IMR-90 (cell line): ENCODE data around the gene TRIP11. TPM values are rescaled to one million over a fixed set of nuclear protein-coding genes. Genes with fewer than 3 reads are reported as not detected.

Experiments
- ATAC-seq: fragments of 200-7000 bp; cut with Tn5 transposase; 2 replicates; pipeline ENCODE4 v1.9.1; 2020; ENCODE audit warnings: low read depth, mild to moderate bottlenecking, moderate library complexity
- BruUV-seq: library from RNA; stranded (reverse); fragments of 400-500 nt; replicated peaks from 2 replicates; lab custom pipeline; 2021; lab: Mats Ljungman, UMichigan
- CTCF ChIA-PET: fragments of 300-600 bp; formaldehyde crosslinking; extraction: SDS; loops from one replicate; lab custom pipeline; 2021; ENCODE audit warnings: antibody characterized with exemption; lab: Yijun Ruan, JAX
- POLR2A ChIA-PET: fragments of 300-600 bp; sonication (Branson Sonifier 250); formaldehyde crosslinking; loops from one replicate; lab custom pipeline; 2022; ENCODE audit warnings: antibody characterized with exemption; ENCODE audit not compliant: unreplicated experiment; lab: Charles Lee
- DNase-seq: peaks from one replicate; pipeline ENCODE4 v3.0.0; 2013
- H2AFZ ChIP-seq: replicated peaks from 2 replicates; pipeline ENCODE3; 2013; ENCODE audit warnings: low read length, mild to moderate bottlenecking; ENCODE audit not compliant: poor library complexity
- H2AK5ac ChIP-seq: 2 replicates; pipeline ENCODE4 v1.6.1; 2013; ENCODE audit warnings: low read depth, low read length, inconsistent platforms
- H2AK9ac ChIP-seq: replicated peaks from 2 replicates; pipeline ENCODE3; 2013; ENCODE audit warnings: mild to moderate bottlenecking, low read depth, low read length, moderate library complexity; ENCODE audit not compliant: poor library complexity
- H2BK120ac ChIP-seq: 2 replicates; pipeline ENCODE4 v1.6.1; 2013; ENCODE audit warnings: low read depth, low read length, inconsistent platforms
- H2BK15ac ChIP-seq: 3 replicates; pipeline ENCODE4 v1.6.1; 2013; ENCODE audit warnings: low read depth, low read length, inconsistent platforms
- H2BK20ac ChIP-seq: 2 replicates; pipeline ENCODE4 v1.6.1; 2013; ENCODE audit warnings: low read depth, mild to moderate bottlenecking, inconsistent platforms, low read length, moderate library complexity
- H2BK5ac ChIP-seq: 2 replicates; pipeline ENCODE4 v1.6.1; 2013; ENCODE audit warnings: mild to moderate bottlenecking, low read depth, low read length, inconsistent platforms; ENCODE audit not compliant: poor library complexity, severe bottlenecking
- H3K14ac ChIP-seq: replicated peaks from 2 replicates; pipeline ENCODE4 v1.6.1; 2013; ENCODE audit warnings: low read depth, low read length, inconsistent platforms
- H3K18ac ChIP-seq: 2 replicates; pipeline ENCODE4 v1.6.1; 2013; ENCODE audit warnings: low read depth, low read length, control low read depth
- H3K23ac ChIP-seq: 2 replicates; pipeline ENCODE4 v1.6.1; 2013; ENCODE audit warnings: low read depth, low read length, inconsistent platforms
- H3K27ac ChIP-seq: 2 replicates; pipeline ENCODE4 v1.5.1; 2013; ENCODE audit warnings: mild to moderate bottlenecking, control low read depth, low read length; ENCODE audit not compliant: insufficient read depth
- H3K27me3 ChIP-seq: 2 replicates; pipeline ENCODE4 v1.6.1; 2013; ENCODE audit warnings: low read length; ENCODE audit not compliant: control insufficient read depth, insufficient read depth
- H3K36me3 ChIP-seq: 2 replicates; pipeline ENCODE4 v1.6.1; 2013; ENCODE audit warnings: low read length, mixed read lengths; ENCODE audit not compliant: control insufficient read depth, insufficient read depth
- H3K4ac ChIP-seq: 2 replicates; pipeline ENCODE4 v1.6.1; 2013; ENCODE audit warnings: low read depth, low read length, inconsistent platforms
- H3K4me1 ChIP-seq: 2 replicates; pipeline ENCODE4 v1.6.1; 2013; ENCODE audit warnings: low read length, mixed read lengths; ENCODE audit not compliant: control insufficient read depth, insufficient read depth
- H3K4me2 ChIP-seq: 2 replicates; pipeline ENCODE4 v1.6.1; 2013; ENCODE audit warnings: low read depth, mild to moderate bottlenecking, control low read depth, low read length, moderate library complexity
- H3K4me3 ChIP-seq: 2 replicates; pipeline ENCODE4 v1.5.1; 2013; ENCODE audit warnings: low read depth, mild to moderate bottlenecking, control low read depth, low read length, moderate library complexity; ENCODE audit not compliant: insufficient read depth
- H3K56ac ChIP-seq: 2 replicates; pipeline ENCODE4 v1.6.1; 2013; ENCODE audit warnings: low read length, inconsistent platforms; ENCODE audit not compliant: insufficient read depth; ENCODE audit errors: extremely low read depth
- H3K79me1 ChIP-seq, 2 experiments: 2 replicates each; pipeline ENCODE4 v1.6.1; 2013; ENCODE audit warnings: low read length in 2 of 2, inconsistent platforms in 1 of 2, low read depth in 1 of 2
- H3K9ac ChIP-seq: 2 replicates; pipeline ENCODE4 v1.6.1; 2013; ENCODE audit warnings: low read depth, low read length, control low read depth
- H3K9me1 ChIP-seq: 2 replicates; pipeline ENCODE4 v1.6.1; 2013; ENCODE audit warnings: low read length, inconsistent platforms; ENCODE audit not compliant: insufficient read depth
- H3K9me3 ChIP-seq: 2 replicates; pipeline ENCODE4 v1.6.1; 2013; ENCODE audit warnings: low read length; ENCODE audit not compliant: control insufficient read depth, insufficient read depth
- H4K20me1 ChIP-seq: 2 replicates; pipeline ENCODE4 v1.6.1; 2013; ENCODE audit warnings: low read length, inconsistent platforms; ENCODE audit not compliant: insufficient read depth
- H4K5ac ChIP-seq: 2 replicates; pipeline ENCODE4 v1.6.1; 2013; ENCODE audit warnings: mild to moderate bottlenecking, low read depth, low read length, control low read depth
- H4K8ac ChIP-seq, 2 experiments: 2 replicates each; pipeline ENCODE4 v1.6.1; 2013; ENCODE audit warnings: low read depth in 2 of 2, low read length in 2 of 2, control low read depth in 1 of 2, inconsistent platforms in 1 of 2
- H4K91ac ChIP-seq: 2 replicates; pipeline ENCODE4 v1.6.1; 2013; ENCODE audit warnings: low read depth, low read length, inconsistent platforms; ENCODE audit not compliant: insufficient read depth
- CEBPB ChIP-seq: IDR thresholded peaks from 2 replicates; pipeline ENCODE4 v1.6.1; 2012; ENCODE audit warnings: low read depth, low read length, improper control_type of control experiment
- ELK1 ChIP-seq: fragments of 150-350 bp; IDR thresholded peaks from 2 replicates; pipeline ENCODE4 v1.6.1; 2016; ENCODE audit warnings: low read depth, mild to moderate bottlenecking, low read length, moderate library complexity, borderline replicate concordance
- MXI1 ChIP-seq: IDR thresholded peaks from 2 replicates; pipeline ENCODE4 v1.6.1; 2012; ENCODE audit warnings: low read depth, mild to moderate bottlenecking, low read length, moderate library complexity, borderline replicate concordance
- WGBS, 2 experiments: methylation state at CpG; one replicate each; pipeline versions ENCODE4 v1.1.5 to v1.1.7; 2013; ENCODE audit warnings: missing lambda C conversion rate in 2 of 2; ENCODE audit not compliant: insufficient read length in 1 of 2; ENCODE audit errors: extremely low coverage in 2 of 2; 5-methylcytosine and 5-hydroxymethylcytosine counted together
- dilution Hi-C: fragments of 300-500 bp; cut with HindIII; formaldehyde crosslinking; loops from one replicate; pipeline ENCODE4 v1.14.3; 2018; ENCODE audit warnings: low sequenced_read_pairs; ENCODE audit not compliant: unreplicated experiment
- in situ Hi-C: fragments of 300-500 bp; cut with MboI; formaldehyde crosslinking; loops from 3 replicates; pipeline ENCODE4 v1.14.3; 2019; ENCODE audit warnings: low sequenced_read_pairs, inconsistent platforms, mixed read lengths
- intact Hi-C: fragments of 100-400 bp; cut with micrococcal nuclease; formaldehyde crosslinking; loops from 2 replicates; pipeline ENCODE4 v1.10.0; 2022
- polyA plus RNA-seq, 3 experiments: library from polyadenylated mRNA; depleted of rRNA; stranded (reverse); fragments of >200 nt; gene quantifications; 2 replicates each; pipeline ENCODE4 v1.2.3, GENCODE V29; 2012; ENCODE audit warnings: low replicate concordance in 1 of 3
- total RNA-seq: library from RNA; depleted of rRNA; stranded (reverse); fragments of >200 nt; gene quantifications from 2 replicates; pipeline ENCODE4 v1.2.3, GENCODE V29; 2012
- TF ChIP-seq, protein P1 (sequence below): fragments of 150-350 bp; IDR thresholded peaks from 2 replicates; pipeline ENCODE4 v1.6.1; 2017; ENCODE audit warnings: mild to moderate bottlenecking, antibody characterized with exemption, low read length, low read depth

TRIP11 gene
- total and polyA plus RNA-seq, 2 of the 4 experiments (the other 2 are of a cell fraction): 6.8 to 83.5 TPM

DNA sequence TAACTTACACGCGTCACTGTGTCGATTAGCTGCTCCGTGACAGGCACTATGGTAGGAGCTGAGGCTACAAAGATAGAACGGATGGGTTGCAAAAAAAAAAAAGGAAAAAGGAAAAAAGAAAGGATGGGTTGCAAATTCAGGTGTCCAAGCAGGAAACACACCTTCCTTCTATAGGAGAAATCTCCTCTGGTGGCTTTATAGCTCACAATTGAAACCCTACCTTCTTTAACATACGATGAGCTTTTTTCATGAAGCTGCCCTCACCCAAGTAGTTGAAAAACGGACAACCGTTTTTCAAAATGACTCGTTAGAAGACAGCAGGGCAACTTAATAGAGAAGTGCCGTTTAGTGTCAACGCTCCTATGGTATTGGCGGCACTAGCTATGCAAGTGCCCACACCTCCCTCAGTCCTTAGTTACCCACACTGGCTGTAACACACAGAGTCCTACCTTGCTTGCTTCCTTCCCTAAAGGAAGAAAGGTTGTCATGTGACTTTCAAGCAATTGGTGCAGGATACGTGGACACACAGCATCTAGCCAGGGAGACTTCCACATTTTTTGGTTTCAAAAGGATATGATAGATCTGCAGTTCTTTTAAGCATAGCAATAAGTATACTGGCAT is 682 bp upstream of the TRIP11 start:
- H4K20me1 ChIP-seq: peaks cover 19% of the 10 kb centered on the region
- ChIA-PET CTCF (interaction anchor here (0.6 to 0.8 kb wide), 2 partner anchors 44 to 432 kb away, joined by 3 read pairs; no protein-coding TSS in a partner anchor), POLR2A (interaction anchor here (0.5 to 0.6 kb wide), 2 partner anchors 23 to 52 kb away, joined by 5 to 6 read pairs; no protein-coding TSS in a partner anchor)
- H3K23ac ChIP-seq: peak overlapping the region; percentile 91
- H3K4me3 ChIP-seq: peak overlapping the region; percentile 72
- in situ Hi-C loops: no loop called here
- H3K4me1 ChIP-seq: peaks cover 7% of the 10 kb centered on the region
- peak overlapping the region; percentile 81 for H2BK5ac ChIP-seq
- H4K5ac ChIP-seq: peak overlapping the region; percentile 88
- peak overlapping the region; percentile 88 to 93 for H4K8ac ChIP-seq
- H3K56ac ChIP-seq: peak overlapping the region; percentile 84
- H2BK15ac ChIP-seq: no peak overlapping the region; the same call in 2 of the 3 replicates
- H3K4me2 ChIP-seq: peak overlapping the region; percentile 98
- peak overlapping the region; percentile 95 for H2AK9ac ChIP-seq
- DNase-seq (peak; percentile 61), ATAC-seq (no peak)
- TF ChIP-seq, protein P1, sequence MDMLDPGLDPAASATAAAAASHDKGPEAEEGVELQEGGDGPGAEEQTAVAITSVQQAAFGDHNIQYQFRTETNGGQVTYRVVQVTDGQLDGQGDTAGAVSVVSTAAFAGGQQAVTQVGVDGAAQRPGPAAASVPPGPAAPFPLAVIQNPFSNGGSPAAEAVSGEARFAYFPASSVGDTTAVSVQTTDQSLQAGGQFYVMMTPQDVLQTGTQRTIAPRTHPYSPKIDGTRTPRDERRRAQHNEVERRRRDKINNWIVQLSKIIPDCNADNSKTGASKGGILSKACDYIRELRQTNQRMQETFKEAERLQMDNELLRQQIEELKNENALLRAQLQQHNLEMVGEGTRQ: peak; percentile 50
- TF ChIP-seq MXI1 (no peak), CEBPB (no peak), ELK1 (no peak)
- peak overlapping the region; percentile 50; the same call in 1 of the 2 replicates for H3K18ac ChIP-seq
- H3K27me3 ChIP-seq: no peaks in the 10 kb centered on the region
- H2AFZ ChIP-seq: peak overlapping the region; percentile 99
- no peaks in the 10 kb centered on the region for H3K9me3 ChIP-seq
- WGBS, 2 experiments: 0% methylated on average over 4 of the region's 13 CpGs; no CpG with 5 or more reads in 1 of the 2 experiments
- H3K27ac ChIP-seq: peak overlapping the region; percentile 73
- H2AK5ac ChIP-seq: peak overlapping the region; percentile 73
- H3K9me1 ChIP-seq: peaks cover 3% of the 10 kb centered on the region; the same call in 1 of the 2 replicates
- no peak overlapping the region for H2BK20ac ChIP-seq
- H4K91ac ChIP-seq: peak overlapping the region; percentile 73; the same call in 1 of the 2 replicates
- BruUV-seq: no TSS peak
- dilution Hi-C loops: no loop called here
- H3K9ac ChIP-seq: peak overlapping the region; percentile 72
- intact Hi-C loops: loop anchor here (2.0 kb wide), 1 partner anchor 66 kb away; the partner anchor contains the start of gene ATXN3
- peak overlapping the region; percentile 69 for H3K4ac ChIP-seq
- peak overlapping the region; percentile 93 for H3K14ac ChIP-seq
- peaks cover 4 to 43% of the 10 kb centered on the region in 2 experiments; a peak in 3 of 4 replicates for H3K79me1 ChIP-seq
- H3K36me3 ChIP-seq: peaks cover 2% of the 10 kb centered on the region; the same call in 1 of the 2 replicates
- H2BK120ac ChIP-seq: peak overlapping the region; percentile 73
